Upper lobe of left lung (tissue), 4 donors: Measurements from ENCODE around the gene RPL7A.

ENCODE experiments used
- CTCF ChIP-seq, 6 experiments: fragments of 450-650 bp in 4 of 6; fragments of 200-600 bp in 2 of 6; sonication (generic) in 2 of 6; IDR thresholded peaks; one replicate each; pipeline ENCODE4 v1.5.1; 2016 to 2019; ENCODE audit warnings: antibody characterized with exemption in 6 of 6
- EP300 ChIP-seq, 4 donors: sonication (generic); formaldehyde crosslinking; IDR thresholded peaks; one replicate each; pipeline ENCODE4 v1.5.1; 2017; ENCODE audit warnings: antibody characterized with exemption in 4 of 4, control low read depth in 2 of 4
- POLR2A ChIP-seq, 4 donors: fragments of 450-650 bp; IDR thresholded peaks; one replicate each; pipeline ENCODE4 v1.5.1; 2016 to 2017; ENCODE audit warnings: antibody characterized with exemption in 4 of 4, mild to moderate bottlenecking in 2 of 4

- TF ChIP-seq CTCF (IDR thresholded peaks at IDR 0.05), result no peak
- TF ChIP-seq EP300 (IDR thresholded peaks at IDR 0.05), result no peak
- no peak for TF ChIP-seq POLR2A (IDR thresholded peaks at IDR 0.05)
These were observed 15.0 kb upstream of the RPL7A start for GRCh38 chr9:133333011-133333410.
